Transverse colon (tissue), 4 donors: Measurements from ENCODE around the gene RHOV. TPM values are rescaled to one million over a fixed set of nuclear protein-coding genes. Genes with fewer than 3 reads are reported as not detected.

ENCODE experiments used
- DNase-seq: peaks from one replicate; pipeline ENCODE4 v3.0.0-alpha.2; 2019
- H3K27ac ChIP-seq, 4 donors: fragments of 200-600 bp; sonication (generic); 2 replicates each; pipeline ENCODE4 v1.5.1; 2016 to 2018; ENCODE audit warnings: inconsistent platforms in 4 of 4
- H3K27me3 ChIP-seq: fragments of 200-600 bp; sonication (generic); 2 replicates; pipeline ENCODE4 v1.5.1; 2017; ENCODE audit warnings: inconsistent platforms
- H3K36me3 ChIP-seq, 4 donors: fragments of 200-600 bp; sonication (generic); 2 replicates each; pipeline ENCODE4 v1.5.1; 2017 to 2019; ENCODE audit warnings: inconsistent platforms in 4 of 4
- H3K4me1 ChIP-seq, 4 donors: fragments of 200-600 bp; sonication (generic); 2 replicates each; pipeline ENCODE4 v1.5.1; 2017 to 2020; ENCODE audit warnings: inconsistent platforms in 4 of 4
- H3K4me3 ChIP-seq, 4 donors: fragments of 200-600 bp; sonication (generic); 1 replicate in 1 of 4; 2 replicates in 3 of 4; pipeline versions ENCODE4 v1.5.1 to v1.6.1; 2017 to 2019; ENCODE audit warnings: inconsistent platforms in 4 of 4
- H3K9me3 ChIP-seq, 2 donors: fragments of 200-600 bp; sonication (generic); 2 replicates each; pipeline ENCODE4 v1.5.1; 2017 to 2019; ENCODE audit warnings: inconsistent platforms in 2 of 2
- CTCF ChIP-seq, 5 experiments: fragments of 200-600 bp in 3 of 5; fragments of 450-650 bp in 2 of 5; sonication (generic) in 3 of 5; IDR thresholded peaks; 1 replicate in 2 of 5; 2 replicates in 3 of 5; pipeline ENCODE4 v1.5.1; 2016 to 2017; ENCODE audit warnings: antibody characterized with exemption in 5 of 5, inconsistent platforms in 3 of 5, mild to moderate bottlenecking in 2 of 5, moderate library complexity in 1 of 5
- EP300 ChIP-seq: sonication (generic); formaldehyde crosslinking; IDR thresholded peaks from one replicate; pipeline ENCODE4 v1.6.1; 2017; ENCODE audit warnings: antibody characterized with exemption, low read depth
- POLR2A ChIP-seq: fragments of 450-650 bp; IDR thresholded peaks from one replicate; pipeline ENCODE4 v1.6.1; 2016; ENCODE audit warnings: antibody characterized with exemption, mild to moderate bottlenecking, moderate library complexity
- POLR2AphosphoS5 ChIP-seq, 3 donors: sonication (generic); formaldehyde crosslinking; IDR thresholded peaks; one replicate each; pipeline ENCODE4 v1.6.1; 2016; ENCODE audit warnings: antibody characterized with exemption in 3 of 3
- WGBS, 2 donors: methylation state at CpG; one replicate each; pipeline ENCODE4 v1.1.5; 2018; ENCODE audit warnings: low coverage in 1 of 2; 5-methylcytosine and 5-hydroxymethylcytosine counted together
- in situ Hi-C, 4 donors: fragments of 200-750 bp; cut with MboI; loops; one replicate each; pipeline versions ENCODE4 v1.15.0 to v1.15.1; 2017; ENCODE audit warnings: low sequenced_read_pairs in 3 of 4, low pct_ligation_motif_present in 1 of 4, low pct_unique_long_range_greater_than_20kb in 1 of 4
- intact Hi-C: fragments of 100-400 bp; cut with DNase I; formaldehyde crosslinking; loops from one replicate; pipeline ENCODE4 v1.15.1; 2023; ENCODE audit warnings: low total_unique reads
- total RNA-seq, 4 donors: library from RNA; depleted of rRNA; stranded (reverse); fragments of >200 nt; gene quantifications; one replicate each; pipeline ENCODE4 v1.1.0, GENCODE V29; 2016

Gene RHOV
- total RNA-seq, 4 donors from 2014 or later = 2.7 to 6.7 (median 4.0) TPM

GRCh38 chr15:40908095-40908494 is 34.1 kb upstream of the RHOV start:
- no peak for DNase-seq

GRCh38 chr15:40906991-40907802 is 33.2 kb upstream of the RHOV start:
- intact Hi-C loops = no loop called here
- H3K9me3 ChIP-seq = no peaks in the 10 kb centered on the region
- TF ChIP-seq EP300 = no peak
- TF ChIP-seq POLR2A = peak; percentile 34
- TF ChIP-seq POLR2AphosphoS5 (IDR thresholded peaks at IDR 0.05) = peak in 2 of 3 donors; percentile 28 to 38
- peak overlapping the region; percentile 89 to 97 (median 94) for H3K27ac ChIP-seq
- no peaks in the 10 kb centered on the region for H3K27me3 ChIP-seq
- H3K4me3 ChIP-seq = peak overlapping the region; percentile 12 to 52 (median 34)
- 18% methylated on average over 16 of the region's 22 CpGs; no CpG with 5 or more reads in 1 of the 2 donors for WGBS, 2 donors
- peak; percentile 75 for DNase-seq
- peaks cover 24 to 57% (median 34%) of the 10 kb centered on the region in 4 donors for H3K4me1 ChIP-seq
- in situ Hi-C loops = loop anchor here (10.0 to 25.0 kb wide), 3 partner anchors 105 to 278 kb away; no protein-coding TSS in a partner anchor
- peaks cover 0 to 6% (median 0%) of the 10 kb centered on the region in 4 donors for H3K36me3 ChIP-seq

More at GRCh38 chr15:40908095-40908494, 34.1 kb upstream of the RHOV start:
- Histone ChIP-seq H3K4me1 (peaks cover 24 to 57% (median 34%) of the 10 kb centered on the region in 4 donors), H3K9me3 (no peaks in the 10 kb centered on the region), H3K27ac (peak overlapping the region; percentile 89 to 97 (median 94)), H3K4me3 (no peak overlapping the region), H3K27me3 (no peaks in the 10 kb centered on the region), H3K36me3 (no peaks in the 10 kb centered on the region)
- TF ChIP-seq POLR2AphosphoS5 (IDR thresholded peaks at IDR 0.05) = no peak
- no peak for TF ChIP-seq POLR2A
- TF ChIP-seq EP300 = no peak
- no peak for TF ChIP-seq CTCF (IDR thresholded peaks at IDR 0.05)
- WGBS, 2 donors = 65% methylated on average over 7 of the region's 7 CpGs; no CpG with 5 or more reads in 1 of the 2 donors
- in situ Hi-C loops (loop anchor here (10.0 to 25.0 kb wide), 3 partner anchors 104 to 277 kb away; no protein-coding TSS in a partner anchor), intact Hi-C loops (no loop called here)

GRCh38 chr15:40906091-40906990 is 32.3 kb upstream of the RHOV start:
- TF ChIP-seq EP300 = no peak
- peak; percentile 28 to 80 (median 65) for TF ChIP-seq POLR2AphosphoS5 (IDR thresholded peaks at IDR 0.05)
- TF ChIP-seq CTCF (IDR thresholded peaks at IDR 0.05) = peak; percentile 87 to 97 (median 89)
- peak; percentile 83 for TF ChIP-seq POLR2A
- peaks cover 0 to 6% (median 0%) of the 10 kb centered on the region in 4 donors for H3K36me3 ChIP-seq
- H3K27me3 ChIP-seq = no peaks in the 10 kb centered on the region
- peak; percentile 96 for DNase-seq
- WGBS, 2 donors = 5% methylated on average over 24 of the region's 36 CpGs; no CpG with 5 or more reads in 1 of the 2 donors
- peaks cover 24 to 57% (median 34%) of the 10 kb centered on the region in 4 donors for H3K4me1 ChIP-seq
- H3K4me3 ChIP-seq = peak overlapping the region; percentile 12 to 52 (median 34)
- peak overlapping the region; percentile 89 to 97 (median 94) for H3K27ac ChIP-seq
- in situ Hi-C loops = loop anchor here (10.0 to 25.0 kb wide), 3 partner anchors 106 to 278 kb away; no protein-coding TSS in a partner anchor
- no peaks in the 10 kb centered on the region for H3K9me3 ChIP-seq
- intact Hi-C loops = no loop called here

GRCh38 chr15:40904552-40905201 is 30.6 kb upstream of the RHOV start:
- in situ Hi-C loops = loop anchor here (10.0 to 25.0 kb wide), 3 partner anchors 108 to 280 kb away; no protein-coding TSS in a partner anchor
- H3K36me3 ChIP-seq = peaks cover 0 to 11% (median 5%) of the 10 kb centered on the region in 4 donors
- 61 to 80% methylated on average over 1 to 7 of the region's 7 CpGs for WGBS, 2 donors
- H3K27me3 ChIP-seq = no peaks in the 10 kb centered on the region
- TF ChIP-seq EP300 (no peak), CTCF (IDR thresholded peaks at IDR 0.05) (no peak), POLR2AphosphoS5 (IDR thresholded peaks at IDR 0.05) (no peak), POLR2A (no peak)
- no peak overlapping the region for H3K4me3 ChIP-seq
- H3K4me1 ChIP-seq = peaks cover 24 to 54% (median 33%) of the 10 kb centered on the region in 4 donors
- intact Hi-C loops = loop anchor here (5.0 kb wide), 2 partner anchors 118 to 278 kb away; no protein-coding TSS in a partner anchor
- DNase-seq = no peak
- H3K9me3 ChIP-seq = no peaks in the 10 kb centered on the region
- H3K27ac ChIP-seq = peak overlapping the region; percentile 33 to 96 (median 49)
